ENCODE measurements around the gene ZNF8.

The ZNF8 gene

DNA sequence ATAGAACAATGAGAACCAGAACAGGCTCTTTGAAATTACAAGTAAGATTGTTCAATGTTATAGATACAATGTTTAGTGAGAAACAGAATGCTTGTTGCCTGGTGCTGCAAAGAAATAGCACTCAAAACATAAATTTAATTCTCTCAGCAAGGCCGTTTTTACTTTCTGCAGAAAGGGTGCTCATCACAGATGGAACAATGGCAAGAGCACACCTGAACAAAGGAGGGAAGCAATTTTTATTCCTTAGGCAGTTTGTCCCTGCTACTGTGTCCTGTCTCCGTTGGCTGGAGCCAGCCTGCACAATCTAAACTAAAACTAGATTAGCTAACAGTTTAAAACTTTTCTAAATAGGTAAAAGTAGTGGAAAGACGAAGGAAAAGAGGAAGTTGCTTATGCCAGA is 10.4 kb upstream of the ZNF8 start:
- peak overlapping the region; percentile 62 for H3K4me3 ChIP-seq (ENCODE audit: low read length)
- H3K27me3 ChIP-seq (replicated peaks; ENCODE audit: control insufficient read depth, insufficient read depth, low read length) = no peaks in the 10 kb centered on the region
- H3K9me3 ChIP-seq (ENCODE audit: control insufficient read depth, low read length) = peaks cover 93% of the 10 kb centered on the region
- DNase-seq (ENCODE audit: low read depth) = no peak
- H3K36me3 ChIP-seq (ENCODE audit: control insufficient read depth, insufficient read depth, low read length, severe bottlenecking) = peaks cover 69% of the 10 kb centered on the region
- H3K4me1 ChIP-seq (ENCODE audit: control insufficient read depth, insufficient read depth, low read length) = no peaks in the 10 kb centered on the region
- no peak overlapping the region for H3K9ac ChIP-seq (ENCODE audit: low read length)

DNA sequence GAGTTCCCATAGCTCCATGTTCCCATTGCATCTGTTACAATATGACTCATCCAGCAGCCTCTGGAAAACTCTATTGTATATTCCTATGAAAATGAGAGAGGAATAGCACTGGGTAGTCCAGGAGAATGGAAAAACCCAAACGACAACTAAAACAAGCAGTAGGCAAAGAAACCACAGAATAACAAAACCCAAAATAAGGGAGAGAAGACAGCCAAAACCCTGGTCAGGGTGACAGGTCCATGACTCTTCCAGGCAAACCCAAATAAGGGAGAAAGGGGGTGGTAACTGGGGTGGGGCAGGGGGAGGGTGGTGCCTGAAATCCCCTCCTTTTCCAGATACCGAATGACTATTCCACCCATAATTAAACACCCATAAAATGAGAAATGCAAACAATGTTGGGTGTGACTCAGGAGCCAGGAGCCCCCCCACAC is 4.0 kb upstream of the ZNF8 start:
- Histone ChIP-seq H3K4me3 (ENCODE audit: low read length) (peak overlapping the region; percentile 44), H3K27me3 (replicated peaks; ENCODE audit: control insufficient read depth, insufficient read depth, low read length) (no peaks in the 10 kb centered on the region), H3K36me3 (ENCODE audit: control insufficient read depth, insufficient read depth, low read length, severe bottlenecking) (peaks cover 50% of the 10 kb centered on the region), H3K9me3 (ENCODE audit: control insufficient read depth, low read length) (peaks cover 54% of the 10 kb centered on the region), H3K9ac (ENCODE audit: low read length) (no peak overlapping the region), H3K4me1 (ENCODE audit: control insufficient read depth, insufficient read depth, low read length) (peaks cover 9% of the 10 kb centered on the region)
- no peak for DNase-seq (ENCODE audit: low read depth)

DNA sequence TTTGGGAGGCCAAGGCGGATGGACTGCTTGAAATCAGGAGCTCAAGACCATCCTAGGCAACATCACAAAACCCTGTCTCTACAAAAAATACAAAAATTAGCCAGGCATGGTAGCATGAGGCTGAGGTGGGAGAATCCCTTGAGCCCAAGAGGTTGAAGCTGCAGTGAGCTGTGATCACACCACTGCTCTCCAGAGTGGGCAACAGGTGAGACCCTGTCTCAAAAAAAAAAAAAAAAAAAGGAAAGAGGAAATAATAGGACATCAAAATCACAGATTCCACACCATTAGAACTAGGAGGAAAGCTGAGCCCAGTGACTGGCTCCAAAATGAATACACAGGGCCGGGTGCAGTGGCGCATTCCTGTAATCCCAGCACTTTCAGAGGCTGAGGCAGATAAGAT is 3.2 kb upstream of the ZNF8 start:
- Histone ChIP-seq H3K36me3 (ENCODE audit: control insufficient read depth, insufficient read depth, low read length, severe bottlenecking) (peaks cover 47% of the 10 kb centered on the region), H3K27me3 (replicated peaks; ENCODE audit: control insufficient read depth, insufficient read depth, low read length) (no peaks in the 10 kb centered on the region), H3K4me1 (ENCODE audit: control insufficient read depth, insufficient read depth, low read length) (peaks cover 16% of the 10 kb centered on the region), H3K9ac (ENCODE audit: low read length) (no peak overlapping the region), H3K4me3 (ENCODE audit: low read length) (no peak overlapping the region), H3K9me3 (ENCODE audit: control insufficient read depth, low read length) (peaks cover 46% of the 10 kb centered on the region)
- DNase-seq (ENCODE audit: low read depth) = no peak

DNA sequence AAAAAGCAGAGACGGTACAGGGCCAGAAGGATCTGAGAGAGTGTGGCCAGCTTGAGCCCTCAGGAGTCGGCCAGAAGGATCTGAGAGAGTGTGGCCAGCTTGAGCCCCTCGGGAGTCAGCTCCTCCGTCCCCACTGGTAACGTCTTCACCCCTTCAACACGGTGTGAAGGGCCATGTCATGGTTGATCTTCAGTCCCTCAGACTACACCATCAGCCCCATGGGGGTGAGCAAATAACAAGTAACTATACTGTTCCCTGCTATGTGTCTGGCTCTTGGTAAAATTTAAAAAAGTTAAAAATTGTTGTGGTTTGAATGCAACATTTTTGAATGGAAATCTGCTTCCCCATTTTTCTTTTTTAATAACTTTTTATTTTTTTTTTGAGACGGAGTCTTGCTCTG is 1.6 kb upstream of the ZNF8 start:
- Histone ChIP-seq H3K36me3 (ENCODE audit: control insufficient read depth, insufficient read depth, low read length, severe bottlenecking) (peaks cover 39% of the 10 kb centered on the region), H3K4me3 (ENCODE audit: low read length) (peak overlapping the region; percentile 95), H3K9ac (ENCODE audit: low read length) (no peak overlapping the region), H3K27me3 (replicated peaks; ENCODE audit: control insufficient read depth, insufficient read depth, low read length) (no peaks in the 10 kb centered on the region), H3K9me3 (ENCODE audit: control insufficient read depth, low read length) (peaks cover 30% of the 10 kb centered on the region), H3K4me1 (ENCODE audit: control insufficient read depth, insufficient read depth, low read length) (peaks cover 16% of the 10 kb centered on the region)
- no peak for DNase-seq (ENCODE audit: low read depth)

DNA sequence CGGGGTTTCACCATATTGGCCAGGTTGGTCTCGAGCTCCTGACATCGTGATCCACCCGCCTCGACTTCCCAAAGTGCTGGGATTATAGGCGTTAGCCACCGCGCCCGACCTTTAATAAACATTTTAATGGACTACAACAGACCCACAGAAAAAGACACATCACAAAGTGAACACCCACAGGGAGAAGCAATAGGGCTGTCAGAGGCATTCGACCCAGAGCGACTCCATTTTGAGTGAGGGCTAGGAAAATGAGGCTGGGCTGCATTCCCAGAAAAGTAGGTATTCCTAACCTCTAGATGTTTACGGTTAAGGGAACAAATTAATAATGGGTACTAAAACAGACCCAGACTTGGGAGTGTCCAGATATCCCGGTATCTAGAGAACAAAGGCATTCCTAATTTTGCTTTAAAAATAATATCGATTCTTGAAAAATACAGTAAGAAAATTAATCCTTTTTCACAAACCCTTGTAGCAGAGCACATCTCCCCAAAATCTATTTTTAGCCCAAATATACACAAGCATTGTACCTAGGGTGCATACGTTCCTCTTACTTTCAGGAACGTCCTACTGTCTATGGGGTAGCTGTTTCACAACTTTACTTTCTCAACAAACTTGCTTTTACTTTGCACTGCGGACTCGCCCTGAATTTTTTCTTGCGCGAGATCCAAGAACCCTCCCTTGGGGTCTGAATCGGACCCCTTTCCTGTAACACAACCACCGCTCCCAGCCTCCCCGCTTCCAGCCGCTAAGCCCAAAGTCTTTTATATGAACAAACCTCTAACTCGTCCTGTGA is 811 bp upstream of the ZNF8 start:
- Histone ChIP-seq H3K36me3 (ENCODE audit: control insufficient read depth, insufficient read depth, low read length, severe bottlenecking) (peaks cover 35% of the 10 kb centered on the region), H3K27me3 (replicated peaks; ENCODE audit: control insufficient read depth, insufficient read depth, low read length) (no peaks in the 10 kb centered on the region), H3K4me1 (ENCODE audit: control insufficient read depth, insufficient read depth, low read length) (peaks cover 16% of the 10 kb centered on the region), H3K9ac (ENCODE audit: low read length) (peak overlapping the region; percentile 98), H3K4me3 (ENCODE audit: low read length) (peak overlapping the region; percentile 95), H3K9me3 (ENCODE audit: control insufficient read depth, low read length) (peaks cover 25% of the 10 kb centered on the region)
- DNase-seq (ENCODE audit: low read depth) = no peak

DNA sequence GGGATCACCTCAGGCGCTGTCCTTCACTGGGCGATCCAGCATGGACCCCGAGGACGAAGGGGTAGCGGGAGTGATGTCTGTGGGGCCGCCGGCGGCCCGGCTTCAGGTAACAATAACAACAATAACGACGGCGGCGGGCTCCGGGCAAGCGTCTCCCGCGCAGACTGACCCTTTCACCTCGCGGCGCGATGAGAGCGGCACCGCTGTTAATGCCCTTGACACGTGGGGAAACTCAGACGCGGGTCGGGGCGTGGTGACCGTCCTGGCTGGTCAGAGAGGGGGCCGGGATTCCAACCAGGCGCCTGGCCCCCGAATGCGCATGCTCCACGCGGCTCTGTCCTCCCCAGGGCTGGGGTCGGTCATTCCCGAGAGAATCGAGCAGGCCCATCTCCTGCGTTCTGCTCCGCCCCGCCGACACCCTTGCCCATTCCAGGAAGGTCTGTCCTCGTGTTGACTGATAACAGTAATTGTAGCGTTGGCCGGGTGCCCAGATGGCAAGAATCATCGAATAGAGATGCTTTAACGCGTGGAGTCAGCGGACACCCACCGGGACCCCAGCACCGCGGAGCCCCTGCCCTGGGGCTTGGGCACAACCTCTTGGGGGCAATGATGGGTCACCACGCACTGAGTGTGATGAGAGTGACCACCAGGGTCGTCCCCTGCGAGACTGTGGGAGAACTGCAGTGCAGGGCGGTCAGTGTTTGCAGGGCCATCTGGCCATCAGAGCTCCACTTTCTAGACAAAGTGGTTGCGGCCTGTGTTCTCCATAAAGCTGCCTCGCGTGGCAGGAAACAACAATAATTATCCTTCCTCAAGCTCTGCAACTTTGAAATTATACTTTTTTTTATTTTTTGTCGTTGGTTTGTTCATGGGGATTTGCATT is 528 bp downstream of the ZNF8 start:
- DNase-seq (ENCODE audit: low read depth) = peak; percentile 78
- Histone ChIP-seq H3K36me3 (ENCODE audit: control insufficient read depth, insufficient read depth, low read length, severe bottlenecking) (peaks cover 30% of the 10 kb centered on the region), H3K9ac (ENCODE audit: low read length) (peak overlapping the region; percentile 98), H3K27me3 (replicated peaks; ENCODE audit: control insufficient read depth, insufficient read depth, low read length) (no peaks in the 10 kb centered on the region), H3K4me3 (ENCODE audit: low read length) (peak overlapping the region; percentile 95), H3K9me3 (ENCODE audit: control insufficient read depth, low read length) (peaks cover 23% of the 10 kb centered on the region), H3K4me1 (ENCODE audit: control insufficient read depth, insufficient read depth, low read length) (peaks cover 16% of the 10 kb centered on the region)

DNA sequence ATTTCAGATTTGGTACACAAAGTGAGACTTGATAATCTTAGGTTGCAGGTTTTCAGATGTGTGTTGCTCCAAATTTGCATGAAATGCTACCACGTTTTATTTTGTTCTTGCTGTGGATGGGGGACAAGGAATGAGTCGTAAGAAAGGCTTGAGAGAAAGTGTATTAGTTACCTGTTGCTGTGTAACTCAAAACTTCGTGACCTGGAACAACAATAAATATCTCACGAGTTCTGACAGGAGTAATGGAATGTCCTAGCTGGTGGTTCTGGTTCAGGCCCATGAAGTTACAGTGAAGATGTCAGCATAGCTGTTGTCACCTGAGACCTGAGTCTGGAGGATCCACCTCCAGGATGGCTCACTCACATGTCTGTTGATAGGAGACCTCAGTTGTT is 1.2 kb downstream of the ZNF8 start:
- no peak for DNase-seq (ENCODE audit: low read depth)
- H3K9ac ChIP-seq (ENCODE audit: low read length) = peak overlapping the region; percentile 98
- no peaks in the 10 kb centered on the region for H3K27me3 ChIP-seq (replicated peaks; ENCODE audit: control insufficient read depth, insufficient read depth, low read length)
- H3K4me3 ChIP-seq (ENCODE audit: low read length) = peak overlapping the region; percentile 95
- H3K9me3 ChIP-seq (ENCODE audit: control insufficient read depth, low read length) = peaks cover 18% of the 10 kb centered on the region
- peaks cover 26% of the 10 kb centered on the region for H3K36me3 ChIP-seq (ENCODE audit: control insufficient read depth, insufficient read depth, low read length, severe bottlenecking)
- peaks cover 16% of the 10 kb centered on the region for H3K4me1 ChIP-seq (ENCODE audit: control insufficient read depth, insufficient read depth, low read length)

DNA sequence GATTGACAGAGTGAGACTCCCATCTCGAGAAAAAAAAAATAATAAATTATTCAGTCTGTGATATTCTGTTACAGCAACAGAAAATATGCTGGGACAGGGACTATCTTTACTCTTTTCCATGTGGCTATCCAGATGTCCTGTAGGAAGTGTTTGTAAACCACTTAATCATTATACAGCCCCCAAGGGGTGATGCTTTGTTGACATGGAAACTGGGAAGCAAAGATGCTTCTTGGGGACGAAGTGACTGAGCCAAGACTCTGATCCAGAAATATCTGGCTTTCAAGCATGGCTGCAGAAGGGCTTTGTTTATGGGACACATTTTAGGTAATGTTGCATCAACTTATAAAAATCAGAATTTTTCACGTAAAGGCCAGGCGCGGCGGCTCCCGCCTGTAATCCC is 5.4 kb downstream of the ZNF8 start:
- no peaks in the 10 kb centered on the region for H3K9me3 ChIP-seq (ENCODE audit: control insufficient read depth, low read length)
- DNase-seq (ENCODE audit: low read depth) = no peak
- H3K4me3 ChIP-seq (ENCODE audit: low read length) = no peak overlapping the region
- H3K4me1 ChIP-seq (ENCODE audit: control insufficient read depth, insufficient read depth, low read length) = peaks cover 11% of the 10 kb centered on the region
- no peaks in the 10 kb centered on the region for H3K27me3 ChIP-seq (replicated peaks; ENCODE audit: control insufficient read depth, insufficient read depth, low read length)
- peaks cover 57% of the 10 kb centered on the region for H3K36me3 ChIP-seq (ENCODE audit: control insufficient read depth, insufficient read depth, low read length, severe bottlenecking)
- no peak overlapping the region for H3K9ac ChIP-seq (ENCODE audit: low read length)

DNA sequence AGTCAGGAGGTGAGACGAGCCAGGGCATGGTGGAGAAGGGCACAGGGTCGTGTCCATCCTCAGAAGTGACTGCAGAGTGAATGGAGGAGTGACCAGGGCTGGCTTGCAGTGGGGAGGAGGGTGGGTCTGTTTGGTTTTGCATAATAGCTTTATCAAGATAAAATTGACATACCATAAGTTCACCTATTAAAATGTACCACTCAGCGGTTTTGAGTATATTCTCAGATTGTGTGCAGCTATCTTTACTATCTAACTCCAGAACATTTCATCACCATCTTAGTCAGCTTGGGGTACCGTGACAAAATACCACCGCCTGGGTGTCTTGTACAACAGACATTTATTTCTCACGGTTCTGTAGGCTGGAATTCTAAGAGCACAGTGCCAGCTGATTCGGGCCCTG is 13.2 kb downstream of the ZNF8 start:
- H3K9ac ChIP-seq (ENCODE audit: low read length) = no peak overlapping the region
- no peak for DNase-seq (ENCODE audit: low read depth)
- peaks cover 87% of the 10 kb centered on the region for H3K36me3 ChIP-seq (ENCODE audit: control insufficient read depth, insufficient read depth, low read length, severe bottlenecking)
- no peak overlapping the region for H3K4me3 ChIP-seq (ENCODE audit: low read length)
- no peaks in the 10 kb centered on the region for H3K27me3 ChIP-seq (replicated peaks; ENCODE audit: control insufficient read depth, insufficient read depth, low read length)
- peaks cover 48% of the 10 kb centered on the region for H3K9me3 ChIP-seq (ENCODE audit: control insufficient read depth, low read length)
- no peaks in the 10 kb centered on the region for H3K4me1 ChIP-seq (ENCODE audit: control insufficient read depth, insufficient read depth, low read length)

DNA sequence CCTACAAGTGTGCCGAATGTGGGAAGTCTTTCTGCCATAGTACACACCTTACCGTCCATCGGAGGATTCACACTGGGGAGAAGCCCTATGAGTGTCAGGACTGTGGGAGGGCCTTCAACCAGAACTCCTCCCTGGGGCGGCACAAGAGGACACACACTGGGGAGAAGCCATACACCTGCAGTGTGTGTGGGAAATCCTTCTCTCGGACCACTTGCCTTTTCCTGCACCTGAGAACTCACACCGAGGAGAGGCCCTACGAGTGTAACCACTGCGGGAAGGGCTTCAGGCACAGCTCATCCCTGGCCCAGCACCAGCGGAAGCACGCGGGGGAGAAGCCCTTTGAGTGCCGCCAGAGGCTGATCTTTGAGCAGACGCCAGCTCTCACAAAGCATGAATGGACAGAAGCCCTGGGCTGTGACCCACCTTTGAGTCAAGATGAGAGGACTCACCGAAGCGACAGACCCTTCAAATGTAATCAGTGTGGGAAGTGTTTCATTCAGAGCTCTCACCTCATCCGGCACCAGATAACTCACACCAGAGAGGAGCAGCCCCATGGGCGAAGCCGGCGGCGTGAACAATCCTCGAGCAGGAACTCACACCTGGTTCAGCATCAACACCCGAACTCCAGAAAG is 16.1 kb downstream of the ZNF8 start:
- peaks cover 48% of the 10 kb centered on the region for H3K9me3 ChIP-seq (ENCODE audit: control insufficient read depth, low read length)
- no peaks in the 10 kb centered on the region for H3K4me1 ChIP-seq (ENCODE audit: control insufficient read depth, insufficient read depth, low read length)
- no peak overlapping the region for H3K9ac ChIP-seq (ENCODE audit: low read length)
- no peak for DNase-seq (ENCODE audit: low read depth)
- H3K36me3 ChIP-seq (ENCODE audit: control insufficient read depth, insufficient read depth, low read length, severe bottlenecking) = peaks cover 71% of the 10 kb centered on the region
- no peaks in the 10 kb centered on the region for H3K27me3 ChIP-seq (replicated peaks; ENCODE audit: control insufficient read depth, insufficient read depth, low read length)
- H3K4me3 ChIP-seq (ENCODE audit: low read length) = peak overlapping the region; percentile 20

DNA sequence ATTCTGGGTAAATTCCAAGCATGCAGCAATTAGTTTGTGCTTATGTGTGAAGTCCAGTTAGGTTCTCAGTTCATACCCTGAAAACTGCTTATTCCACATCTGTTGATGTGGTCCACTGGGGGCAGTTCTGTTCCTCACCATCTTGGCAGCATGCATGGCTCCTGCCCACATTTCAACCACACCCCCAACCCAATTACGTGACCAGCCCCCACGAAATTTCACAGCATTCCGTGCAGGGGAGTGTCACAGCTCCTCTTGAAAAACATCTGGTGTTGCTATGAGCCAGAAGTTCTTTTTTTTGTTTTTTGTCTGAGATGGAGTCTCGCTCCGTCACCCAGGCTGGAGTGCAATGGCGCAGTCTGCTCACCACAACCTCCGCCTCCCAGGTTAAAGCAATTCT is 17.3 kb downstream of the ZNF8 start:
- H3K4me3 ChIP-seq (ENCODE audit: low read length) = no peak overlapping the region
- no peaks in the 10 kb centered on the region for H3K27me3 ChIP-seq (replicated peaks; ENCODE audit: control insufficient read depth, insufficient read depth, low read length)
- no peak overlapping the region for H3K9ac ChIP-seq (ENCODE audit: low read length)
- peaks cover 46% of the 10 kb centered on the region for H3K9me3 ChIP-seq (ENCODE audit: control insufficient read depth, low read length)
- H3K36me3 ChIP-seq (ENCODE audit: control insufficient read depth, insufficient read depth, low read length, severe bottlenecking) = peaks cover 74% of the 10 kb centered on the region
- DNase-seq (ENCODE audit: low read depth) = no peak
- H3K4me1 ChIP-seq (ENCODE audit: control insufficient read depth, insufficient read depth, low read length) = no peaks in the 10 kb centered on the region

Data from adipocyte (in vitro differentiated cells).